Endothelial cell of umbilical vein (primary cell): ENCODE results near the gene HMCN1. TPM values are rescaled to one million over a fixed set of nuclear protein-coding genes. Genes with fewer than 3 reads are reported as not detected.

Experiments used
- BruUV-seq: library from RNA; stranded (reverse); fragments of 400-500 nt; replicated peaks from 2 replicates; lab custom pipeline; 2021; lab: Mats Ljungman, UMichigan
- CTCF ChIA-PET: fragments of 300-600, 350-600 bp; sonication (Branson Sonifier 250); formaldehyde crosslinking; loops from one replicate; lab custom pipeline; 2021; ENCODE audit warnings: antibody characterized with exemption, inconsistent platforms; lab: Charles Lee
- POLR2A ChIA-PET: fragments of 300-600, 350-600 bp; sonication (Branson Sonifier 250); formaldehyde crosslinking; loops from one replicate; lab custom pipeline; 2021; ENCODE audit warnings: antibody characterized with exemption, inconsistent platforms; lab: Charles Lee
- DNase-seq: peaks from one replicate; pipeline ENCODE4 v3.0.0-alpha.2; 2011; ENCODE audit warnings: low read depth, low spot score
- FAIRE-seq: peaks from 2 replicates; lab custom pipeline; 2011; peaks lifted over from hg19 to GRCh38; lab: Jason Lieb, UNC
- H2AFZ ChIP-seq: 2 replicates; pipeline ENCODE4 v1.6.0; 2012; ENCODE audit warnings: low read depth, low read length, control low read depth, inconsistent platforms
- H3K27ac ChIP-seq: 2 replicates; pipeline ENCODE4 v1.5.1; 2011; ENCODE audit warnings: low read depth, mild to moderate bottlenecking, control low read depth, low read length, moderate library complexity; ENCODE audit not compliant: insufficient read depth
- H3K27me3 ChIP-seq, 2 experiments: 2 replicates each; pipeline versions ENCODE4 v1.6.0 to v1.6.1; 2011; ENCODE audit warnings: low read length in 2 of 2, mixed read lengths in 1 of 2; ENCODE audit not compliant: control insufficient read depth in 2 of 2, insufficient read depth in 2 of 2
- H3K36me3 ChIP-seq, 2 experiments: 2 replicates in 1 of 2; 3 replicates in 1 of 2; pipeline ENCODE4 v1.5.1; 2011; ENCODE audit warnings: low read length in 2 of 2, mild to moderate bottlenecking in 1 of 2, moderate library complexity in 1 of 2; ENCODE audit not compliant: control insufficient read depth in 2 of 2, insufficient read depth in 2 of 2; ENCODE audit errors: extremely low read depth in 1 of 2
- H3K4me1 ChIP-seq: 3 replicates; pipeline ENCODE4 v1.5.1; 2011; ENCODE audit warnings: mild to moderate bottlenecking, low read length; ENCODE audit not compliant: control insufficient read depth, insufficient read depth; ENCODE audit errors: extremely low read depth
- H3K4me2 ChIP-seq: 2 replicates; pipeline ENCODE4 v1.6.1; 2011; ENCODE audit warnings: low read length, control low read depth, mixed read lengths; ENCODE audit not compliant: insufficient read depth
- H3K4me3 ChIP-seq, 3 experiments: fragments of 200-600 bp in 1 of 3; sonication (generic), shearing (Covaris generic) in 1 of 3; replicated peaks in 1 of 3; 2 replicates each; pipeline ENCODE4 v1.5.1; 2011 to 2016; ENCODE audit warnings: control low read depth in 3 of 3, low read length in 3 of 3, mild to moderate bottlenecking in 2 of 3, inconsistent platforms in 1 of 3, low read depth in 1 of 3, moderate library complexity in 1 of 3; ENCODE audit not compliant: insufficient read depth in 1 of 3
- H3K79me2 ChIP-seq: 2 replicates; pipeline ENCODE4 v1.6.0; 2012; ENCODE audit warnings: low read length, inconsistent platforms; ENCODE audit not compliant: control insufficient read depth, insufficient read depth
- H3K9ac ChIP-seq: replicated peaks from 2 replicates; pipeline ENCODE3; 2011; ENCODE audit warnings: low read length, control low read depth; ENCODE audit not compliant: insufficient read depth; ENCODE audit errors: extremely low read depth
- H3K9me1 ChIP-seq: replicated peaks from 3 replicates; pipeline ENCODE4 v1.6.0; 2011; ENCODE audit warnings: mild to moderate bottlenecking, low read length; ENCODE audit not compliant: control insufficient read depth, insufficient read depth; ENCODE audit errors: extremely low read depth
- H3K9me3 ChIP-seq: replicated peaks from 2 replicates; pipeline ENCODE4 v1.5.1; 2012; ENCODE audit warnings: low read length, inconsistent platforms; ENCODE audit not compliant: control insufficient read depth, insufficient read depth
- H4K20me1 ChIP-seq: replicated peaks from 2 replicates; pipeline ENCODE3; 2011; ENCODE audit warnings: mild to moderate bottlenecking, low read length; ENCODE audit not compliant: control insufficient read depth, insufficient read depth; ENCODE audit errors: extremely low read depth
- EZH2 ChIP-seq: IDR thresholded peaks from 2 replicates; pipeline ENCODE4 v1.6.1; 2012; ENCODE audit warnings: borderline replicate concordance, low read depth, mild to moderate bottlenecking, moderate library complexity, low read length, inconsistent platforms; ENCODE audit not compliant: severe bottlenecking
- FOS ChIP-seq: IDR thresholded peaks from 2 replicates; pipeline ENCODE4 v1.6.1; 2011; ENCODE audit warnings: mild to moderate bottlenecking, low read length, moderate library complexity, borderline replicate concordance; ENCODE audit not compliant: insufficient read depth
- GATA2 ChIP-seq: IDR thresholded peaks from 2 replicates; pipeline ENCODE4 v1.7.0; 2011; ENCODE audit warnings: low read depth, mild to moderate bottlenecking, moderate library complexity, mixed read lengths, low read length; ENCODE audit not compliant: insufficient read length, insufficient read depth
- JUN ChIP-seq: IDR thresholded peaks from 2 replicates; pipeline ENCODE4 v1.6.1; 2011; ENCODE audit warnings: borderline replicate concordance, low read depth; ENCODE audit not compliant: insufficient read length, insufficient read depth
- MYC ChIP-seq: IDR thresholded peaks from one replicate; pipeline ENCODE4 v1.6.1; 2011; ENCODE audit warnings: mild to moderate bottlenecking, low read depth, low read length
- POLR2A ChIP-seq: IDR thresholded peaks from 2 replicates; pipeline ENCODE4 v1.6.1; 2012; ENCODE audit warnings: low read depth, mild to moderate bottlenecking, control low read depth, low read length
- POLR2AphosphoS5 ChIP-seq: IDR thresholded peaks from 2 replicates; pipeline ENCODE4 v1.6.1; 2012; ENCODE audit warnings: low read depth, mild to moderate bottlenecking, control low read depth, low read length, moderate library complexity; ENCODE audit not compliant: insufficient read depth
- dilution Hi-C: fragments of 300-500 bp; cut with MboI; formaldehyde crosslinking; loops from one replicate; pipeline ENCODE4 v1.15.0; 2019; ENCODE audit warnings: low sequenced_read_pairs; ENCODE audit not compliant: extremely low pct_ligation_motif_present
- intact Hi-C: fragments of 100-400 bp; cut with micrococcal nuclease; formaldehyde crosslinking; loops from one replicate; pipeline ENCODE4 v1.10.0; 2022
- polyA plus RNA-seq, 4 experiments: library from polyadenylated mRNA; depleted of rRNA in 3 of 4; stranded (reverse) in 3 of 4; unstranded in 1 of 4; fragments of >200 nt; gene quantifications; 2 replicates each; pipeline versions ENCODE4 v1.2.1 to v1.2.3, GENCODE V29; 2011 to 2012; ENCODE audit warnings: missing spikeins in 1 of 4
- total RNA-seq: library from RNA; stranded (reverse); gene quantifications from 2 replicates; pipeline ENCODE4 v1.2.3, GENCODE V29; 2021
- TF ChIP-seq, protein P1 (sequence below): IDR thresholded peaks from 2 replicates; pipeline ENCODE4 v1.6.1; 2011; ENCODE audit not compliant: insufficient read depth, insufficient read length
- TF ChIP-seq, protein P2 (sequence below), 2 donors: IDR thresholded peaks; 1 replicate in 1 of 2; 2 replicates in 1 of 2; pipeline ENCODE4 v1.5.1; 2011; ENCODE audit warnings: low read length in 2 of 2, mild to moderate bottlenecking in 2 of 2, moderate library complexity in 2 of 2, control low read depth in 1 of 2, inconsistent platforms in 1 of 2, low read depth in 1 of 2; ENCODE audit not compliant: insufficient read depth in 1 of 2; ENCODE audit errors: extremely low read depth in 1 of 2

The HMCN1 gene
- total and polyA plus RNA-seq, 2 donors (not counting 3 experiments of a cell fraction or from before 2014, with no cell fraction given), result 10.3 to 16.0 TPM

DNA sequence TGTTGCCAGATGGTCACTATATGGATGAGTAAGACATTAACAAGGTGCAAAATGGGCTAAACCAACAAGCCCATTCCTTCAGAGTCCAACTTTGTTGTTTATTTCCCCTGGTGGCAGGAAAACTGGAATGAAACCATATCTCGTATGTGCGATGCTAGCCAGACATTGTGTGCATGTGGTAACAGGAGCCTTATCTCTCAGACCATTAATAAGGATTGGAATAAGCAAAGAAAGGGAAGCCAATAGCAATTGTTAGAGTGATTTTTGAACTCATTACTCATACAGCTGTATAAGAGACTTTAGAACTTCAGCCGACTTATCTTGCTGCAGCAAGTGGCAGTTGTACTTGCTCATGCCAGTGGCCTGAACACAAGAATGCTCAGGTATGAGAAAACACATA, 30.0 kb upstream of the HMCN1 start:
- FAIRE-seq, result no peak
- dilution Hi-C loops, result no loop called here

DNA sequence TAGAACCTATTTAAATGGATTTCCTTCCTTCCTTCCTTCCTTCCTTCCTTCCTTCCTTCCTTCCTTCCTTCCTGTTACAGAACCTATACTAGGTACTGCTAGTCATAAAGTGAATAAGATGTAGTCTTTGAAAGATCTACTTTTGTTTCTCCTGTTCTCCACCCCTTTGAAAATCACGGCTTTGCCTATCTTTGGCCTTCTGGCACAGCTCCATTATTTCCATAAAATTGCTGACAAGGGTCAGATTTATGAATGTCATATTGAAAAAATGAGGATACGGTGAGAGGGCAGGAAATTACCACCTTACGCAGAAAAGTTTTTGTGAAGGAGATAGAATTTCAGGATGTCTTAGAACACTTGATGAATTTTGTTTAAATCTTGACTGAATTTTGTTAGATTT, 18.1 kb upstream of the HMCN1 start:
- Histone ChIP-seq H3K9ac (no peak overlapping the region), H4K20me1 (no peaks in the 10 kb centered on the region), H3K79me2 (no peaks in the 10 kb centered on the region), H2AFZ (no peak overlapping the region), H3K27ac (no peak overlapping the region), H3K4me2 (no peak overlapping the region), H3K27me3 (no peaks in the 10 kb centered on the region), H3K4me1 (peaks cover 3% of the 10 kb centered on the region), H3K9me3 (no peaks in the 10 kb centered on the region), H3K4me3 (no peak overlapping the region), H3K36me3 (no peaks in the 10 kb centered on the region), H3K9me1 (no peaks in the 10 kb centered on the region)
- dilution Hi-C loops, result no loop called here
- intact Hi-C loops, result no loop called here
- DNase-seq, result no peak
- no TSS peak for BruUV-seq
- POLR2A ChIA-PET, result no interaction called here
- TF ChIP-seq MYC, result no peak
- TF ChIP-seq FOS, result no peak
- no peak for TF ChIP-seq EZH2
- no peak for TF ChIP-seq JUN
- TF ChIP-seq GATA2, result no peak
- TF ChIP-seq, protein P1, sequence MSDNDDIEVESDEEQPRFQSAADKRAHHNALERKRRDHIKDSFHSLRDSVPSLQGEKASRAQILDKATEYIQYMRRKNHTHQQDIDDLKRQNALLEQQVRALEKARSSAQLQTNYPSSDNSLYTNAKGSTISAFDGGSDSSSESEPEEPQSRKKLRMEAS, result no peak
- TF ChIP-seq, protein P2, sequence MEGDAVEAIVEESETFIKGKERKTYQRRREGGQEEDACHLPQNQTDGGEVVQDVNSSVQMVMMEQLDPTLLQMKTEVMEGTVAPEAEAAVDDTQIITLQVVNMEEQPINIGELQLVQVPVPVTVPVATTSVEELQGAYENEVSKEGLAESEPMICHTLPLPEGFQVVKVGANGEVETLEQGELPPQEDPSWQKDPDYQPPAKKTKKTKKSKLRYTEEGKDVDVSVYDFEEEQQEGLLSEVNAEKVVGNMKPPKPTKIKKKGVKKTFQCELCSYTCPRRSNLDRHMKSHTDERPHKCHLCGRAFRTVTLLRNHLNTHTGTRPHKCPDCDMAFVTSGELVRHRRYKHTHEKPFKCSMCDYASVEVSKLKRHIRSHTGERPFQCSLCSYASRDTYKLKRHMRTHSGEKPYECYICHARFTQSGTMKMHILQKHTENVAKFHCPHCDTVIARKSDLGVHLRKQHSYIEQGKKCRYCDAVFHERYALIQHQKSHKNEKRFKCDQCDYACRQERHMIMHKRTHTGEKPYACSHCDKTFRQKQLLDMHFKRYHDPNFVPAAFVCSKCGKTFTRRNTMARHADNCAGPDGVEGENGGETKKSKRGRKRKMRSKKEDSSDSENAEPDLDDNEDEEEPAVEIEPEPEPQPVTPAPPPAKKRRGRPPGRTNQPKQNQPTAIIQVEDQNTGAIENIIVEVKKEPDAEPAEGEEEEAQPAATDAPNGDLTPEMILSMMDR (IDR thresholded peaks at IDR 0.05; ENCODE audit: extremely low read depth in 1 of 2, insufficient read depth in 1 of 2, low read depth in 1 of 2, low read length in 2 of 2), result no peak
- no peak for TF ChIP-seq POLR2A
- no peak for TF ChIP-seq POLR2AphosphoS5
- no peak for FAIRE-seq
- CTCF ChIA-PET, result no interaction called here

More for the DNA sequence above, 30.0 kb upstream of the HMCN1 start:
- no peak overlapping the region for H3K4me2 ChIP-seq
- ChIA-PET POLR2A (no interaction called here), CTCF (no interaction called here)
- no TSS peak for BruUV-seq
- H3K4me3 ChIP-seq, result no peak overlapping the region
- H3K4me1 ChIP-seq, result no peaks in the 10 kb centered on the region
- intact Hi-C loops, result no loop called here
- H3K9me1 ChIP-seq, result no peaks in the 10 kb centered on the region
- H3K27me3 ChIP-seq, result no peaks in the 10 kb centered on the region
- peak overlapping the region; percentile 40 for H2AFZ ChIP-seq
- H3K27ac ChIP-seq, result no peak overlapping the region
- DNase-seq, result peak; percentile 70
- H3K79me2 ChIP-seq, result no peaks in the 10 kb centered on the region
- TF ChIP-seq POLR2A (no peak), GATA2 (no peak)
- H3K9me3 ChIP-seq, result no peaks in the 10 kb centered on the region
- no peaks in the 10 kb centered on the region for H4K20me1 ChIP-seq
- H3K36me3 ChIP-seq, result no peaks in the 10 kb centered on the region
- H3K9ac ChIP-seq, result no peak overlapping the region
